Germinal center (tissue), 1 donor: Measurements from ENCODE around the gene CCDC124.
"Not testable (repeated sequence)": the region's sequence is repeated elsewhere in the genome, so short reads cannot be mapped to it uniquely, and the experiment has no call there.

Source experiments
- DNase-seq: peaks from one replicate; pipeline ENCODE4 v3.0.0; 2012; ENCODE audit warnings: mixed read lengths, low spot score

Gene CCDC124

DNA sequence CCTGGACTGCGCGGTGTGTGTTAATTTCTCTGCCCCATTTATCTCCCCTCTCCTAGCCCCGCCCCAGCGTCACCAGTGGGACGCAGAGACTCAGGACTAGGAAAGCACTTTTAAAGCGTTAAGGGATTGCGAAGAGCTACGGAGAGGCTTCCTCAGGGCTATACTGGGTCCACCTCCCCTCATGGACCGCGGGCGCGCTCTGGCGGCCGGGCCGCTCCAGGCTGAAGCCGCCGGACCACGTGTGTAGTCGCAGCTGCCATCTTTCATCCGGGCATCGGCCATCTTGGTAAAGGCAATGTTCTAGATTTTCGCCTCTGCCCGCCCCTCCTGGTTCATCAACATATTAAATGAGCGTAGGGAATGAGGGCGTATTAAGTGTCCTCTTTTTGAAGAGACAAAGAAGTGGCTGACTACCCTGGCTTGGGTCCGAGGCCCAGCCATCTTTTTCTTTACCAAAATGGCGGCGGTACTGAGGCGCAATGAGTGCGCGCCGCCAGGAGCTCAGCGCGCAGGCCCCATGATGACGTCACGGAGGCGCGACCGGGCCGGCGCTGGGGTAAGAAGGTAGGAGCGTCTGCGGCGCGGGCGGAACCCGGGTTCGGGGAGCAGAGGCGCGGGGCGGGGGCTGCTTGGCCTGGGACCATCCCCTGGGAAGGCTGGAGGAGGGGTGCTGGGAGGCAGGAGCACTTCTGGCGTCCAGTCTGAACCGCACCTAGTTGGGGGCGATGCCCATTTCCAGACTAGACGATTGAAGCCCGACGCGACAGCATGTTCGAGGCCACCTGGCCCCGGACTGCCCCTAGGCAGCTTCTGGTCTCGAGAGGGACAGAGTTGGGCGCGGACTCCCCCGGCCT is at the start of gene CCDC124:
Gene CCDC124 (plus strand): TSS at position 531 of the 854 bp plus-strand sequence. CDS start 3,406 bp downstream, outside the sequence.
- peak; percentile 92 for DNase-seq

GRCh38 chr19:17883627-17884410 is 49.0 kb upstream of the CCDC124 start:
- peak; percentile 3 for DNase-seq

GRCh38 chr19:17886515-17886914 is 46.3 kb upstream of the CCDC124 start:
- no peak for DNase-seq

GRCh38 chr19:17887221-17887620 is 45.6 kb upstream of the CCDC124 start:
- DNase-seq: not testable (repeated sequence)

GRCh38 chr19:17888260-17888659 is 44.6 kb upstream of the CCDC124 start:
- DNase-seq: no peak

DNA sequence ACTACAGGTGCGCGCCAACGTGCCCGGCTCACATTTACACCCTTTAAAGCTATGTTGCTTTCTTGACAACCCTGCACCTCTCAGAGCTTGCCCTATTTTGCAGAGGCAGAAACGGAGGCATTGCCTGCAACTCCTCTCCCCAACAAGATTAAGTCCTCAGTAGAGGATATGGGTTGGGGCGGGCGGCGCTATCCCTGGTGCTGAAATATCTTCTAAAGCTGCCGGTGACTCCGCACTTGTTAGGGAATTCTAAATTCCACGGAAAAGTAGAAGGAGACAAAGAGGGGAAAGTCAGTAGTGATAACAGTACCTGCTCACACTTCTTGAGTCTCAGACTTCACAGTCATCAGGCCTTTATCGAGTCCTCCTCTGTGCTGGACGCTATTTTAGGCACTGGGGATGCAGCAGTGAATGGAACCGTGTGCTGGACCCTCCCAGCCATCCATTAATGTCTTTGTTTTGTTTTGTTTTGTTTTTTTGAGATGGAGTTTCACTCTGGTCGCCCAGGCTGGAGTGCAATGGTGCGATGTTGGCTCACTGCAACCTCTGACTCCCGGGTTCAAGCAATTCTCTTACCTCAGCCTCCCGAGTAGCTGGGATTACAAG is 43.1 kb upstream of the CCDC124 start:
- no peak for DNase-seq

DNA sequence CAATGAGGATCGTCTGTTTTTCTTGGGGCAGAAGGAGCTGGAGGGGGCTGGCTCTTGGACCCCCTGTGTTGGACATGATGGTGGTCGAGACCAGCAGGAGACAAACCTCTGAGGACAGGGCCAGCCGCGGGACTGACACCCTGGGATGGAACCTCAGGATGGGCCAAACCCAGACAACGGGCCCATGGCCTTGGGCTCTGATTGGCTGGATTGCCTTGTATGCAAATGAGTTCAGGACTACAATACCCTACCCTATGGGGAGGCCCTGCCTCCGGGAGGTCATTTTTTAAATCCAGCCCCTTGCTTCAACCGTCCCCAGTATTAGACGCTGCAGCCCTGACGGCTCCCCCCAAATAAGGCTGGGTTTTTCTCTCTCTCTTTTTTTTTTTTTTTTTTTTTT is 39.0 kb upstream of the CCDC124 start:
- DNase-seq: no peak

DNA sequence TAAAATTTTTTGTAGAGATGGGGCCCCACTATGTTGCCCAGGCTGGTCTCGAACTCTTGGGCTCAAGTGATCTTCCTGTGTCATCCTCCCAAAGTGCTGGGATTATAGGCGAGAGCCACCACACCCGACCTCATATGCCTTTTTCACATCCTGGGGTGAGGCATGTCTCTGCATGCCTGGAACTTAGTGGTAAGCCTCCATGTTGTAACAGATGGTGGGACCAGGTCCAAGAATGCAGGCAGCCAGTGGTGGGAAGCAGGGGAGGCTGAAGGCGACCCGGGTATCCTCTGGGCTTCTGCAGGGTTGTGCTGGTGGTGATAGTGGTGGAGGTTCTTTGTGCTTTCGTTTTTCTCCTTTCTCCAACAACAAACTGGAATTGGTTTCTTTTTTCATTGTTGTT is 30.1 kb upstream of the CCDC124 start:
- no peak for DNase-seq

- DNase-seq: no peak
Observed at GRCh38 chr19:17908244-17908643, 24.6 kb upstream of the CCDC124 start.

DNA sequence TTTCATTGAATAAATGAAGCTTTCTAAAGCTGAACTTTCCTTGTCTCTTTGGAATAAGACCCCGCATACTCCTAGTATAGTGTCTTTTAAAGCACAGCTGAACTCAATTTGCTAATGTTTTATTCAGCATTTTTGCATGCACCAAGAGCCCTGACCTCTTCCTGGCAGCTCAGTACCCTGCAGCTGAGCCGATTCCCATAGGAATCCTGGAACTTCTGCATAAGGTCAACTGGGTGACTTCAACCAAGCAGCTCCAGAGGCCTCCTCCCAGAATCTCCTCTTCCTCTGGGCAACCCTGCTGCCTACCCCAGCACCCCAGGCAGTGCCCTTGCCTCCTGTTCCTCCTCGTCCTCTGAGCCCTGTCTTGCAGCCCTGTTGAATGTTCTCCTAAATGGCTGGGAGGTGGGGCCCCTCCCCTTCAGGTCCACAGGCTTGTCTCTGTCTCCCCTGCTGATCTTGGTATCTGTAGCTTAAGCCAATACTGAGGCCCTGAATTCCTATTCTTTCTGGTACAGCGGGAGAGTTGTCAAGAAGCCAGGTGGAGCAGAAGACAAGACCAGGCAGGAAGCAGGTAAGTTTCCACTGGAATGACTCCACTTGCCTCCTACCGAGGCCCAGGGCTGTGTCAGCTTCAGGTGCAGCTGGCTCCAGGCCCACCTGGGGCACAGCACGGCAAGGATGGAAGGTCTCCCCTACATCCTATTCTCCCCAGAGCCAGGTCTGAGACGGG is 23.6 kb upstream of the CCDC124 start:
- DNase-seq: no peak

DNA sequence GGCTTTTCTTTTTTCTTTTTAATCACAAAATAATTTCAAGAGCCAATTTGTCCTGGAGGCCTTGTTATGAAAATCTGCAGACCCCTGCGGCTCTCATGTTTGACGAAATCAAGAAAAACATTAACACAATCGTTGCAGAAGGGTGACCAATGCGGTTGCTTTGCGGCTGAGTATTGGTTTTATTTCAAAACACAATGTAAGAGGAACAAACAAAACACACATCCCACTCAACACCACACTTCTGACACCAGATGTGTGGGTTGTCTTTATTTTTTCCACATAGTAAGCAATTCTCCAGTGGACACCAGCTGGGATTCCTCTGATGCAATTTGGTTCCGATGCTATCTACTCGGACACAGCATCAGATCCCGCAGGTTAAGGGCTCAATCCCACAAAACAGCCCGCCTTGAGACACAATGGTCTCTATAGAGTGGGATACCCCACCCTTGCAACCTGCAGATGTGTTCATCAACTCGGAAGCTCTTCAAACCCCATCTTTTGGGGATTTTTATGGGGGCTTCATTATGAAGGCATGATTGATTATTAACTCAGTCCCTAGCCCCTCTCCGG is 21.9 kb upstream of the CCDC124 start:
- no peak for DNase-seq

DNA sequence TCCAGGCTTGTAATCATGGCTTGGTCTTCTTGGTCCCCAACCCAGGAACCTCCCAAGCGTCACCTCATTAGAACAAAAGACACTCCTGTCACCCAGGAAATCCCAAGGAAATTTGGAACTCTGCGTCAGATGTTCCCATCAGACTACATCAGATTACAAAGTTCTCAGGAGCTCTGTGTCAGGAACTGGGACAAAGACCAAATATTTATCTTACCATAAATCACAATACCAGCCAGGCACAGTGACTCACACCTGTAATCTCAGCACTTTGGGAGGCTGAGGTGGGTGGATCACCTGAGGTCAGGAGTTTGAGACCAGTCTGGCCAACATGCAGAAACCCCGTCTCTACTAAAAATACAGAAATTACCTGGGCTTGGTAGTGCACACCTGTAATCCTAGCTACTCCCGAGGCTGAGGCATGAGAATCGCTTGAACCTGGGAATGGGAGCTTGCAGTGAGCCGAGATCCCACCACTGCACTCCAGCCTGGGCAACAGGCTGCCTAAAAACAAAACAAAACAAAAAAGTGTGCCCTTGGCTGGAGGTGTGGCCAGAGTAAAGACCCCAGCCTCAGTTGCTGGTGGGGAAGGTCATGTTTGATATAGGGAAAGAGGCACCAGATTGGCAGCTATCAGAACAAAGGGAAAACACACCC is 16.7 kb upstream of the CCDC124 start:
- DNase-seq: no peak

DNA sequence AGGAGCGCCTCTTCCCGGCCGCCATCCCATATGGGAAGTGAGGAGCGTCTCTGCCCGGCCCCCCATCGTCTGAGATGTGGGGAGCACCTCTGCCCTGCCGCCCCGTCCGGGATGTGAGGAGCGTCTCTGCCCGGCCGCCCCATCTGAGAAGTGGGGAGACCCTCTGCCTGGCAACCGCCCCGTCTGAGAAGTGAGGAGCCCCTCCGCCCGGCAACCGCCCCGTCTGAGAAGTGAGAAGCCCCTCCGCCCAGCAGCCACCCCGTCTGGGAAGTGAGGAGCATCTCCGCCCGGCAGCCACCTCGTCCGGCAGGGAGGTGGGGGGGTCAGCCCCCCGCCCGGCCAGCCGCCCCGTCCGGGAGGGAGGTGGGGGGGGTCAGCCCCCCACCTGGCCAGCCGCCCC is 14.7 kb upstream of the CCDC124 start:
- DNase-seq: not testable (repeated sequence)

GRCh38 chr19:17919122-17919521 is 13.7 kb upstream of the CCDC124 start:
- DNase-seq: not testable (repeated sequence)

DNA sequence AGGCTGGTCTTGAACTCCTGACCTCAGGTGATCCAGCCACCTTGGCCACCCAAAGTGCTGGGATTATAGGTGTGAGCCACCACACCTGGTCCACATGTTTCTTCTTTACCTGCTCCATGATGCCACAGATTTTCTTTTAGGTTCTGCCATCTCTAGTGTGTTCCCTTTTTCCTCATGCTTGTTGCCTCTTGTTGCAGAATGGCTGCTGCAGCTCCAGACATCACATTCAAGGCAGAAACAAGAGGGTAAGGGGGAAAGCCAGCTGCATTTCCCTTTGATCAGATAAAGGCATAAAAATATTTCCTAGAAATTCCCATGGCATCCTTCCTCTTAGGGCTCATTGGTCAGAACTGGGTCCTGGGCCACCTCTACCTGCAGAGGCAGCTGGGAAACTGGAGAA is 12.3 kb upstream of the CCDC124 start:
- no peak for DNase-seq

DNA sequence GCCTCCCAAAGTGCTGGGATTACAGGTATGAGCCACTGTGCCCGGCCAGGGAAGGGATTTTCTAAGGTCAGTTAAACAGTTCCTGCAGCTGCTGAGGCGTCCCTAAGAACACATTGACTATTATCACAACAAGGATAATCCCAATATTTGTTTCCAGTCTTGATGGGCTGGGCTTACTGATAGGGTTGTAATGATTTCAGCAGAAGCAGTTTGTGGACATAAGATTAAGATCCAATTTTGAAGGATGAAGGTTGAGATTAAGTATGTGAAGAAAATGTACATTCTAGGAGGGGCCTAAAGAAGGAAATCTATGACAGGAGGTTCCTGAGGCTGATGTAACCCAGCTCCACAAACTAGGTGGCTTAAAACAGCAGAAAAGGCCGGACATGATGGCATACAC is 10.7 kb upstream of the CCDC124 start:
- DNase-seq: no peak

- no peak for DNase-seq
Observed at GRCh38 chr19:17926044-17926443, 6.8 kb upstream of the CCDC124 start.

DNA sequence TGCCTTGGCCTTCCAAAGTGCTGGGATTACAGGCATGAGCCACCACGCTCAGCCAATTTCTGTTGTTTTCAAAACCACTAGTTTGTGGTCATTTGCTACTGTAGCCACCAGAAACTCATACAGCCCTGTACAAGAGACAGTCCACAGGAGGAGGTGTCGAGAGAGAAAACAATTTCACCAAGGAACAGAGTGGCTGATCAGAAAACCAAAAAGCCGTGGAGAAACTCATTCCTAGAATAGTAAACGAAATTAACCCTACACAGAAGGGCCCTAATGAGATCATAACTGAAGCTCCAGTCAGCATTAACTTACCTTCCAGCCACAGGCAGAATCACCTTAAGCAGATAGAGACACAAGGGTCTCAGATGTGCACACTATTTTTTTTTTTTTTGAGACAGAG is 3.8 kb upstream of the CCDC124 start:
- no peak for DNase-seq

DNA sequence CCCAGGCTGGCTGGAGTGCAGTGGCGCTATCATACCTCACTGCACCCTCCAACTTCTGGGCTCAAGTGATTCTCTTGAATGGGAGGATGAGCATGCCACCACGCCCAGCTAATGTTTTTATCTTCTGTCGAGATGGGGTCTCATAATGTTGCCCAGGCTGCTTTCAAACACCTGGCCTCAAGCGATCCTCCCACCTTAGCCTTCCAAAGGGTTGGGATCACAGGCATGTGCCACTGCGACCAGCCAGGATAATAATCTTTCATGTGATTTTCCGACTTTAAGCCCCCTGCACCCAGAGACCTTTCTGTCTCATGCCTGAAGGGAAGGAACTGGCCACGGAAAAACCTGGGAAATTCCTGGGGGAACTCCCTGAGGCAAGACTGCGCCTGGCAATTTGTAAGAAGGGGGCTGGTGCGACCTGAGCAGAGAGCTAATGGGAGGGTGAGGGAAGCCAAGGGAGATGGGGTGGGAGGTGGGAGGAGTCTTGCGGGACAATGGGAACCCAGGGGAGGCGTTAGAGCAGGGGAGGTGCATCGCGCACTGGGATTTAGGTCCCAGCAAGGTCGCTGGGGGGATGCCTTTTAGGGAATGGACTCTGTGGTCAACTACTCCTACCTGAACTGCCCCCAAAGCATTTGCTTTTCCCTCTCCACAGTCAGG is 1.2 kb upstream of the CCDC124 start:
- DNase-seq: no peak

GRCh38 chr19:17933414-17934129 is 757 bp downstream of the CCDC124 start:
- no peak for DNase-seq
